GM18867 (cell line): ENCODE results near the gene EPS8L2.

Experiments
- ATAC-seq: cut with Tn5 transposase; IDR thresholded peaks from one replicate; pipeline ENCODE4 v1.9.1; 2021; ENCODE audit warnings: mild to moderate bottlenecking, moderate library complexity; ENCODE audit not compliant: unreplicated experiment

The EPS8L2 gene

GRCh38 chr11:703506-703905 lies 2.5 kb upstream of the EPS8L2 start:
- no peak for ATAC-seq

GRCh38 chr11:704228-704674 lies 1.8 kb upstream of the EPS8L2 start:
- ATAC-seq: no peak

DNA sequence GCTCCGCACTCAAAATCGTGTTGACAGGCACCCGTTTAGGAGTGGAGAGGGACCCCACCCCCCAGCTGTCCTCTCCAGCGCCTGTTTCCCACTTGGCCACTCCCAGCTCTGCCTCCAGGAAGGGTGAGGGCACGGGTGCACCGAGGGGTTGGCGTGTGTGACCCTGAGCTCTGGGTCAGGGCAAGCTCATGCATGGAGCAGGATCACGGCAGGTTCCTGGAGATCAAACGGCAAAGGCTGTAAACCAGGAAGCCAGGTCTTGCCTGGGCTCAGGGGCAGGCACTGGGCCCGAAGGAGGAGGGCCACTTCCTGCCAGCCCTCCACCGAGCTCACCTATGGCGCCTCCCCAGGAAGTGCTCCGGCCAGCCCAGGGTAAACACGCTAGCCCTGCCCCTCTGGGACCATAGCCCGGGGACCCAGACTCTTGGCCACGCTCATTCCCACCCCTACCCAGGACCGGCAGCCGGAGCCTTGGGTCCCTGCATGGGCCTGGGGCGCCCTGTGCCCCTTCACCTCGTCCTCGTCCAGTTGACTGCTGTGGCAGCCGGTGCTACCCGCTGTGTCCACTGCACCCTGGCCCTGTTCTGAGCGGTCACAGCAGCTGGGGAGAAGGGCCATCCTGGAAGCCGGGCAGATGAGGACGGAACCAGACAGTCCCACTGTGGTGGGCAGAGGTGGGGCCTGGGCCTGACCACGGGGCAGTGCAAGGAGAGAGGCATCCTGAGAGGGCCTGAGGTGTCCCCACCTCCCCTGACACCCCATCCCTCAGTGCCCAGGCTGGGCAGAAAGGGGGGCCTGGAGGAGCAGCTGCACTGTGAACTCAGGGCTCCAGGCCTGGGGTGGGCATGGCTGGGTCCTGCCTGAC lies 1.0 kb upstream of the EPS8L2 start:
- no peak for ATAC-seq

DNA sequence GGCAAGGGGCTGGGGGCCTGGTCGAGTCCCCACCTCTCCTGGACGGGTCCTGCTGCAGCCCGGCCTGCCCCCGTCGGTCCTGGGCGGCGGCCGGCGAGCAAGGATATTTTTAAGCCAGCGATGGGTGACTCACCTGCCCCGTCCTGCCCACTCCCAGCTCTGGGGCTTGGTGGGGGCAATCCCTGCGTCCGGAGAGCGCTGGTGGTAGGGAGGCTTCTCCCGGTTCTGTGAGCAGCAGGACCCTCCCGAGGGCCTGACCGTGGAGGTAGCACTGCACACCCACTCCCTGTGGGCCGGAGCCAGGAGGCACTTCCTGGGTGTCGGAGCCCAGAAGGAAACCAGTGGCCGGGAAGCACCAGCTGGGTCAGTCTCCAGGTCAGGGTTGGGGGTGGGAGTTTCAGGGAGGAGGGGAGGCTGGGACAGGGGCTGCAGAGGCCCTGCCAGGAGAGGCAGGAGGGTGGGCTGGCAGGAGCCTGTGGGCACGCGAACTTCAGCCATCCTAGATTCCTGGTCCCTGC lies 467 bp downstream of the EPS8L2 start:
- ATAC-seq: no peak

- ATAC-seq: no peak
Observed at GRCh38 chr11:706957-707816, 1.2 kb downstream of the EPS8L2 start.

DNA sequence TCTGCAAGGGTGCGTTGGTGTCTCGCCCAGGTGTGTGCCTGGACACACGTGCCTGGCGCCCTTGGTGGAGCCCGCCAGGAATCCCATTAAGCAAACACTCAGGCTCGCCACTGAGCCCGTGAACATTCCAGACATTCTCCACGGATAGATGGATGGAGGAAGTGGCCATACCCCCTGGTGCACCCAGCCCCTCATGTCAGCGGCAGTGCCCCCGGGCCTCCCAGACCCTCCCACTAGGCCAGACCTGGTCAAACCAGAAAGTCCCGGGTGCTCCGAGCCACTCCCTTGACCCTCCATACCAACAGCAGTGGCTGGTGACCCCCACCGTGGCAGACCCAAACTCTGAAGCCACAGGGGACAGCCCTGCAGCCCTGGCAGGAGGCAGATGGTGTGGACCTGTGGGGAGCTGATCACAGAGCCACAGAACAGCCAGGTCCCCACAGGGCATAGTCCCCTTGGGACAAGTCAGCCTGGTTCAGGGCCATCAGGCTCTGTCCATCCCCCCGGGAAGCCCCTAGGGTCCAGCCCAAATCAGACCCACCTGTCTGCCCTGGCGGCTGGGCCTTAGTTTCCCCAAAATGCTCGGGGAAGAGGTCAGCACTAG lies 1.9 kb downstream of the EPS8L2 start:
- no peak for ATAC-seq

- no peak for ATAC-seq
Observed at GRCh38 chr11:708511-708910, 2.5 kb downstream of the EPS8L2 start.

DNA sequence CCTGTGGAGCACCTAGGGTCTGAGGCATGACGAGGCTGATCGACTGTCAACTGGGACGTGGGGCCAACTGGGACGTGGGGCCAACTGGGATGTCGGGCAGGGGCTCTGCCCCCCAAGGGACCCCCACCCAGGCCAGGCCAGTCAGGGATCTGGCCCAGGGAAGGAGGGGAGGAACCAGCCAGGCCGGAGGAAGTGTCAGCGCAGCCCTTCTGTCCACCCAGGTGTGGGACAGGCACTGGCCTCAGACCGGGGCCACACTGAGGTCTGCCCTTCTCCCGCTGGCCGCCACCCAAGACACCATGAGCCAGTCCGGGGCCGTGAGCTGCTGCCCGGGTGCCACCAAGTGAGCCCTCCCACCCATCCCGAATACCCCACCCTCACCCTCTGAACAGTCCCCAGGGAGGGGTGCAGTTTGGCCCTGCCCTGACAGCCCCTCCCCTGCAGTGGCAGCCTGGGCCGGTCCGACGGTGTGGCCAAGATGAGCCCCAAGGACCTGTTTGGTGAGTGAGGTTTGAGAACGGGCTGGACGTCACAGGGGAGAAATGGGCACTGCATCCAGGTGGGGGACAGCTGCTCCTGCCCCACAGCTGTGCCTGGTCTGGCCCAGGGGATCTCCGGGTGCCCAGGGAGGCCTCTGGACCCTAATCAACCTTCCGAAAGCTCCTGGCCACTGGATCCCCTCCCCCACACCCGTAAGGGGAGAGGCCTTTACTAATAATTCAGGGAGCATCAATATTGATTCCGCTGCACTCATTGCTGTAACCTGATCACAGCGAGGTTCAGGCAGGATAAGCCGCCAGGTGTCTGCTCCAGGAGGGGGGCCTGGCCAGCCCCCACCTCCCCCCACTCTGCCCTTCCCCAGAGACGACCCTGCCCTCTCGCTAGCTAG lies 3.3 kb downstream of the EPS8L2 start:
- ATAC-seq: no peak

- no peak for ATAC-seq
Observed at GRCh38 chr11:714436-714835, 8.4 kb downstream of the EPS8L2 start.

DNA sequence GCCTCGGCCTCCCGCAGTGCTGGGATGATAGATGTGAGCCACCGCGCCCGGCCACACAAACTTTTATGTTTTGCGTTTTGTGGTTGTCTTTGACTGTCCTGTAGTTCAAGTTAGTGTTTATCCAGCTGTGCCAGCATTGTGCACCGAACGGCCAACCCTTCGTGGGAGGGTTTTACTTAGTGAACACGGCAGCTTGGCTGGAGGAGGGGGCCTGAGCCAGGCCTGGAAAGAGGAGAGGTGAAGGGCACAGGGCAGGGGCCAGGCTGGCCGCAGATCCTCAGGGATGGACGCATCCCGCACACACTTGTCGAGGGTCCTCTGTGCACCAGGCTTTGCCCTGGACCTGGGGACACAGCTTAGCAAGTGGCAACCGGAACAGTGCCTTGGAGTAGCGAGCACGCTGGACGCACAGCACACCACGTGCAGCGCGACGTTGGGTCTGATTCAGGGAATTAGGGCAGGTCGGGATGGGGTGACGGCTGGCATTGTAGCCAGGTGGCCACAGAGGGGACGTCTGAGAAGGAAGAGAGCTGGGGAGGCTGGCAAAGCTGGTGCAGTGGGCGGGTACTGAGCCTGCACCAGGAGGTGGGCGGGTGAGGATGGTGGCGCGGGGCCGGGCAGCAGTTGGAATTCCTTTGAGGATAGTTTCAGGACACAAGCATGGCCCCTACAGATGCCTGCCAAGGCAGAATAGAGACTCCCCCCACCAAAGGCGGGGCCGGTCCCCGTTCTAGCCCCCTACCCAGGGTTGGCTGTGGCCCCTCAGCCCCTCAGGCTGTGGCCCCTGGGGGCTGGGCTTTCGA lies 13.4 kb downstream of the EPS8L2 start:
- no peak for ATAC-seq

DNA sequence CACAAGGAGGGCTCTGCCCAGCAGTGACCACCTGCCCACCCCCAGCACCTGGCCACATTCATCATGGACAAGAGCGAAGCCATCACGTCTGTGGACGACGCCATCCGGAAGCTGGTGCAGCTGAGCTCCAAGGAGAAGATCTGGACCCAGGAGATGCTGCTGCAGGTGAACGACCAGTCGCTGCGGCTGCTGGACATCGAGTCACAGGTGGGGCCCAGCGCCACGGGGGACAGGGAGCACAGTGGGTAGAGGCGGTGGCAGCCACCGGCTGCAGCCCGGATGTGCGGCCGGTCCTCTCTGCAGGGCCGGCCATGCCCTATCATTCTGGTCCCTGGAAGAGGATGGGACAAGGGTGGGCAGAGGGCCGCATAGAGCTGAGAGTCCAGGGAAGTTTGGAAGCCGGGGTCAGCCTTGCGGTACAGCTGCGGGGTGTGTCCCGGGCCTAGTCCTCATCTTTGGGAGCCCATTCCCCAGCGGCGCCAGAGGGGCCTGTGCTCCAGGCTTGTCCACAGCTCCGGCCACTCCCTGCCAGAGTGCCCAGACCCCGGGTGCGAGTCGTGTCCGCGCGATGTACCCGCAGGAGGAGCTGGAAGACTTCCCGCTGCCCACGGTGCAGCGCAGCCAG lies 14.1 kb downstream of the EPS8L2 start:
- ATAC-seq: no peak

- no peak for ATAC-seq
Observed at GRCh38 chr11:720642-721246, 14.7 kb downstream of the EPS8L2 start.

DNA sequence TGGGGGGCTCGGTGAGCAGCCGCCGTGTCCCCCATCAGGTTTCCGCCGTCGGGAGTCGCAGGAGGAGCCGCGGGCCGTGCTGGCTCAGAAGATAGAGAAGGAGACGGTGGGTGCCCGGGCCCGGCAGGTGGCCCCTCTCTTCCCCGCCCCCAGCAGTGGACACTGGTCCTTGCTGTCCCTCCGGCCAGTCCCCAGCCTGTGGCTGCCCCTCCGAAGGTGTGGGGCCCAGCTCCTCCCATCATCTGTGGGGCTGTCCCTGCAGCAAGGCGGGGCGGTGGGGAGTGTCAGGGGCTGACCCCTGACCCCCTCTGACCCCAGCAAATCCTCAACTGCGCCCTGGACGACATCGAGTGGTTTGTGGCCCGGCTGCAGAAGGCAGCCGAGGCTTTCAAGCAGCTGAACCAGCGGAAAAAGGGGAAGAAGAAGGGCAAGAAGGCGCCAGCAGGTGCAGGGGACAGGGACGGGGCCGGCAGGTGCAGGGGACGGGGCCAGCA lies 15.3 kb downstream of the EPS8L2 start:
- no peak for ATAC-seq

DNA sequence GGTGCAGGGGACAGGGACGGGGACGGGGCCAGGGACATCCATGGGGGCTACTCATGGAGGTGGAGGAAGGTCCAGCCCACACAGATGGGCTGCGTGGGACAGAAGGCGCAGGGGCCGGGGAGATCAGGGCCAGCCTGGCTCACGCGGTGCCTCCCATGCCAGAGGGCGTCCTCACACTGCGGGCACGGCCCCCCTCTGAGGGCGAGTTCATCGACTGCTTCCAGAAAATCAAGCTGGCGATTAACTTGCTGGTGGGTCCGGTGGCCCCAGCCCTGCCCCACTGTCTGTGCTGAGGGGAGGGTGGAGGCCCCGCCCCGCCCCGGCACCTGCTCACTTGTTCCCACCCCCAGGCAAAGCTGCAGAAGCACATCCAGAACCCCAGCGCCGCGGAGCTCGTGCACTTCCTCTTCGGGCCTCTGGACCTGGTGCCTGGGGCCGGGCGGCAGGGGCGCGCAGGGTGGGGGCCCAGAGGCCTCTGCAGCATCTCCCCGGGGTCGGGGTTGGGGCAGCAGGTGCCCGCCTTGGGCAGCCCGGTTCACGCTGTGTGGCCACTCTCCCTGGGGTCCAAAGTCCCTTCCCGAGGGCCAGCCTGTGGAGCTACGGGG lies 15.8 kb downstream of the EPS8L2 start:
- peak; percentile 36 for ATAC-seq

DNA sequence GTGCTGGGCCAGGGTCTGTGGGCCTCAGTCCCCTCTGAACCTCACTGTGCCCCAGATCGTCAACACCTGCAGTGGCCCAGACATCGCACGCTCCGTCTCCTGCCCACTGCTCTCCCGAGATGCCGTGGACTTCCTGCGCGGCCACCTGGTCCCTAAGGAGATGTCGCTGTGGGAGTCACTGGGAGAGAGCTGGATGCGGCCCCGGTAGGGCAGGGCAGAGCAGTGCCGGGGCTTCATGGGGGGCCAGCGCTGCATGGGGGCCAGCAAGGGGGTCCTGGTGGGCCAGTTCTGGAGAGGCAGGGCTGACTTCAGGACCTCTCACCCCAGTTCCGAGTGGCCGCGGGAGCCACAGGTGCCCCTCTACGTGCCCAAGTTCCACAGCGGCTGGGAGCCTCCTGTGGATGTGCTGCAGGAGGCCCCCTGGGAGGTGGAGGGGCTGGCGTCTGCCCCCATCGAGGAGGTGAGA lies 16.3 kb downstream of the EPS8L2 start:
- no peak for ATAC-seq

- no peak for ATAC-seq
Observed at GRCh38 chr11:723120-723883, 17.3 kb downstream of the EPS8L2 start.
